ENCODE data around the gene STAMBPL1.

GRCh38 chr10:88903715-88904114 is 23.7 kb downstream of the STAMBPL1 start:
- TF ChIP-seq CTCF (conservative IDR thresholded peaks at IDR 0.05; ENCODE audit: low read length) (no peak), EZH2phosphoT487 (IDR thresholded peaks at IDR 0.05; ENCODE audit: borderline replicate concordance) (peak; percentile 67)
